Panc1 (cell line): ENCODE data around the gene MTA1.

Experiments used
- REST ChIP-seq, 2 experiments: IDR thresholded peaks; 2 replicates each; pipeline ENCODE4 v1.6.1; 2011 to 2012; ENCODE audit warnings: low read depth in 2 of 2, control low read depth in 1 of 2, low read length in 1 of 2, mild to moderate bottlenecking in 1 of 2, moderate library complexity in 1 of 2; ENCODE audit not compliant: insufficient read depth in 1 of 2
- TF ChIP-seq, protein P1 (sequence below): fragments of 450-650 bp; IDR thresholded peaks from 2 replicates; pipeline ENCODE4 v1.5.1; 2017; ENCODE audit warnings: mild to moderate bottlenecking

DNA sequence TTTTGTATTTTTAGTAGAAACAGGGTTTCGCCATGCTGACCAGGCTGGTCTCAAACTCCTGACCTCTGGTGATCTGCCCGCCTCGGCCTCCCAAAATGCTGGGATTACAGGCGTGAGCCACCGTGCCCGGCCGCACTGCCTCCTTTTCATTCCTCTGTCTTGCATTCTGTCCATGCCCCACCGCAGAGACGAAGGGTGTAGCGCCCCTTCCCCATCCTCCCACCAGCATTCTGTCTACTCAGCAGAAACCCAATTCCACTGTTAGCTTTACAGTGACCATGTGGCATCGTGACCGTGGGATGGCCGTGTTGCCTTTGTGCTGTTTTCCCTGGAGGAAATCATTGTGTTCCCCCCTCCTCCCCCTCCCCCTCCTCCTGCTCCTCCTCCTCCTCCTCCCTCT lies 11.0 kb upstream of the MTA1 start:
- TF ChIP-seq, protein P1, sequence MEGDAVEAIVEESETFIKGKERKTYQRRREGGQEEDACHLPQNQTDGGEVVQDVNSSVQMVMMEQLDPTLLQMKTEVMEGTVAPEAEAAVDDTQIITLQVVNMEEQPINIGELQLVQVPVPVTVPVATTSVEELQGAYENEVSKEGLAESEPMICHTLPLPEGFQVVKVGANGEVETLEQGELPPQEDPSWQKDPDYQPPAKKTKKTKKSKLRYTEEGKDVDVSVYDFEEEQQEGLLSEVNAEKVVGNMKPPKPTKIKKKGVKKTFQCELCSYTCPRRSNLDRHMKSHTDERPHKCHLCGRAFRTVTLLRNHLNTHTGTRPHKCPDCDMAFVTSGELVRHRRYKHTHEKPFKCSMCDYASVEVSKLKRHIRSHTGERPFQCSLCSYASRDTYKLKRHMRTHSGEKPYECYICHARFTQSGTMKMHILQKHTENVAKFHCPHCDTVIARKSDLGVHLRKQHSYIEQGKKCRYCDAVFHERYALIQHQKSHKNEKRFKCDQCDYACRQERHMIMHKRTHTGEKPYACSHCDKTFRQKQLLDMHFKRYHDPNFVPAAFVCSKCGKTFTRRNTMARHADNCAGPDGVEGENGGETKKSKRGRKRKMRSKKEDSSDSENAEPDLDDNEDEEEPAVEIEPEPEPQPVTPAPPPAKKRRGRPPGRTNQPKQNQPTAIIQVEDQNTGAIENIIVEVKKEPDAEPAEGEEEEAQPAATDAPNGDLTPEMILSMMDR: no peak
- no peak for TF ChIP-seq REST (IDR thresholded peaks at IDR 0.05; ENCODE audit: insufficient read depth in 1 of 2, low read depth in 2 of 2, low read length in 1 of 2)
